ENCODE results near the gene FRA10AC1.

DNA sequence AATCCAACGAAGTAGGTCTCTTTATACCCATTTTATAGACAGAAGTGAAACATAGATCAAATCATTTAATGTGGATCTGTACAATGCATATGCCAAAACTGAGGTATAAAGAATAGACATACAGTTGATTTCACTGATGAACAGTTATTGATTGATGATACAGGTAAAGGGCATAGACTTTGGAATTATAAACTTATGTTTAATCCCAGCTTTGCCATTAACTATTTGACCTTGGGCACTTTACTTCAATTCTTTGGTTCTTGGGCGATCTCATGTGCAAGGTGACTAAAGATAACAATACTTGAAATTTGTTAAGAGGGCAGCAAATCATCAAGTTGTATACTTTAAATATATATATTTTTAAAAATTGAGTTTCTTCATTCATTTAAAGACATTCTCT, 28.6 kb downstream of the FRA10AC1 start:
- TF ChIP-seq TEAD4 (IDR thresholded peaks at IDR 0.05) (no peak), CREB1 (IDR thresholded peaks at IDR 0.05; ENCODE audit: low read depth) (no peak), RAD21 (IDR thresholded peaks at IDR 0.05; ENCODE audit: low read depth) (no peak), EP300 (IDR thresholded peaks at IDR 0.05; ENCODE audit: borderline replicate concordance) (no peak), TAF1 (IDR thresholded peaks at IDR 0.05; ENCODE audit: low read depth) (no peak), FOXM1 (IDR thresholded peaks at IDR 0.05; ENCODE audit: borderline replicate concordance, low read depth) (no peak)
- TF ChIP-seq, protein P1, sequence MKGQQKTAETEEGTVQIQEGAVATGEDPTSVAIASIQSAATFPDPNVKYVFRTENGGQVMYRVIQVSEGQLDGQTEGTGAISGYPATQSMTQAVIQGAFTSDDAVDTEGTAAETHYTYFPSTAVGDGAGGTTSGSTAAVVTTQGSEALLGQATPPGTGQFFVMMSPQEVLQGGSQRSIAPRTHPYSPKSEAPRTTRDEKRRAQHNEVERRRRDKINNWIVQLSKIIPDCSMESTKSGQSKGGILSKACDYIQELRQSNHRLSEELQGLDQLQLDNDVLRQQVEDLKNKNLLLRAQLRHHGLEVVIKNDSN (IDR thresholded peaks at IDR 0.05) = no peak

Measured in Ishikawa (cell line).